GM18907 (cell line): Measurements from ENCODE around the gene CRHR2.
"Not testable (repeated sequence)": the region's sequence is repeated elsewhere in the genome, so short reads cannot be mapped to it uniquely, and the experiment has no call there.

Source experiments
- ATAC-seq: cut with Tn5 transposase; IDR thresholded peaks from one replicate; pipeline ENCODE4 v1.9.1; 2021; ENCODE audit warnings: mild to moderate bottlenecking, moderate library complexity; ENCODE audit not compliant: unreplicated experiment

Gene CRHR2

GRCh38 chr7:30656006-30656957, 26.0 kb downstream of the CRHR2 start:
- ATAC-seq: no peak

GRCh38 chr7:30655096-30655970, 26.9 kb downstream of the CRHR2 start:
- no peak for ATAC-seq

GRCh38 chr7:30654296-30655090, 27.8 kb downstream of the CRHR2 start:
- no peak for ATAC-seq

- no peak for ATAC-seq
These were observed 29.3 kb downstream of the CRHR2 start for GRCh38 chr7:30652698-30653641.

GRCh38 chr7:30652132-30652531, 30.1 kb downstream of the CRHR2 start:
- no peak for ATAC-seq

- ATAC-seq: no peak
These were observed 31.8 kb downstream of the CRHR2 start for GRCh38 chr7:30650421-30650808.

GRCh38 chr7:30649717-30650420, 32.4 kb downstream of the CRHR2 start:
- ATAC-seq: no peak

GRCh38 chr7:30648744-30649540, 33.3 kb downstream of the CRHR2 start:
- ATAC-seq: no peak

- no peak for ATAC-seq
These were observed 34.5 kb downstream of the CRHR2 start for GRCh38 chr7:30647589-30648364.

- no peak for ATAC-seq
These were observed 36.1 kb downstream of the CRHR2 start for GRCh38 chr7:30646154-30646553.

- no peak for ATAC-seq
These were observed 36.6 kb downstream of the CRHR2 start for GRCh38 chr7:30645661-30646060.

GRCh38 chr7:30644286-30644955, 37.8 kb downstream of the CRHR2 start:
- ATAC-seq: no peak

- no peak for ATAC-seq
These were observed 39.5 kb downstream of the CRHR2 start for GRCh38 chr7:30642789-30643188.

- not testable (repeated sequence) for ATAC-seq
These were observed 39.9 kb downstream of the CRHR2 start for GRCh38 chr7:30642322-30642721.

- ATAC-seq: no peak
These were observed 46.5 kb downstream of the CRHR2 start for GRCh38 chr7:30635798-30636197.

- no peak for ATAC-seq
These were observed 47.5 kb downstream of the CRHR2 start for GRCh38 chr7:30634634-30635201.

- no peak for ATAC-seq
These were observed 48.0 kb downstream of the CRHR2 start for GRCh38 chr7:30634193-30634626.
